Stimulated activated CD4-positive, alpha-beta T cell treated with anti-CD3 and anti-CD28 coated beads, TNF-alpha, amount 100 ng/mL, for 4 hours (primary cell): Measurements from ENCODE around the gene GNL3L.
A peak's percentile ranks its signal among the peaks of the same experiment; 100 is the strongest.
"Not testable (repeated sequence)": the region's sequence is repeated elsewhere in the genome, so short reads cannot be mapped to it uniquely, and the experiment has no call there.

Source experiments
- DNase-seq, 3 experiments: peaks; one replicate each; pipeline ENCODE4 v3.0.0-alpha.2; 2020; ENCODE audit warnings: low read depth in 3 of 3

Gene GNL3L

GRCh38 chrX:54529552-54530356, at the start of gene GNL3L:
Gene GNL3L (plus strand): TSS chrX:54530219. CDS start chrX:54532567, 2,348 bp downstream.
- DNase-seq = peak; percentile 60 to 71 (median 65)

- DNase-seq = no peak
These were observed 47.0 kb upstream of the GNL3L start for GRCh38 chrX:54482839-54483593.

GRCh38 chrX:54483946-54484345, 46.1 kb upstream of the GNL3L start:
- no peak for DNase-seq

GRCh38 chrX:54484666-54485065, 45.4 kb upstream of the GNL3L start:
- DNase-seq = no peak

GRCh38 chrX:54489819-54490218, 40.2 kb upstream of the GNL3L start:
- not testable (repeated sequence) for DNase-seq

GRCh38 chrX:54492340-54492739, 37.7 kb upstream of the GNL3L start:
- no peak for DNase-seq

GRCh38 chrX:54494166-54494988, 35.6 kb upstream of the GNL3L start:
- DNase-seq = no peak

GRCh38 chrX:54494989-54495813, 34.8 kb upstream of the GNL3L start:
- no peak for DNase-seq

- DNase-seq = peak; percentile 13 to 24 (median 21)
These were observed 34.1 kb upstream of the GNL3L start, which contains the start of gene FGD1 for GRCh38 chrX:54495814-54496516. Gene FGD1 (minus strand): TSS chrX:54496234. CDS start chrX:54495432, 802 bp downstream.

GRCh38 chrX:54496517-54496852, 33.5 kb upstream of the GNL3L start:
- no peak for DNase-seq

- DNase-seq = no peak
These were observed 33.1 kb upstream of the GNL3L start for GRCh38 chrX:54496936-54497335.

GRCh38 chrX:54509400-54509799, 20.6 kb upstream of the GNL3L start:
- no peak for DNase-seq

- DNase-seq = no peak
These were observed 868 bp upstream of the GNL3L start for GRCh38 chrX:54529151-54529550.

- DNase-seq = peak in 2 of 3 experiments; percentile 0 to 9
These were observed 410 bp downstream of the GNL3L start for GRCh38 chrX:54530357-54530900.

GRCh38 chrX:54534271-54534670, 4.3 kb downstream of the GNL3L start:
- no peak for DNase-seq

- DNase-seq = no peak
These were observed 10.3 kb downstream of the GNL3L start for GRCh38 chrX:54540289-54540688.

GRCh38 chrX:54542239-54542638, 12.2 kb downstream of the GNL3L start:
- not testable (repeated sequence) for DNase-seq

GRCh38 chrX:54550821-54551220, 20.8 kb downstream of the GNL3L start:
- DNase-seq = no peak

GRCh38 chrX:54551801-54552200, 21.8 kb downstream of the GNL3L start:
- DNase-seq = no peak

GRCh38 chrX:54555006-54555405, 25.0 kb downstream of the GNL3L start:
- DNase-seq = not testable (repeated sequence)
